HL-60 (cell line): ENCODE measurements around the gene PRDM16.

Experiments
- DNase-seq, 2 experiments: peaks; one replicate each; pipeline ENCODE4 v3.0.0-alpha.2; 2010 to 2020; ENCODE audit warnings: low read depth in 1 of 2, low spot score in 1 of 2
- H3K27ac ChIP-seq: fragments of 250-450 bp; sonication (Bioruptor Pico); replicated peaks from 2 replicates; pipeline ENCODE4 v1.5.1; 2020; ENCODE audit warnings: mild to moderate bottlenecking, moderate library complexity
- H3K27me3 ChIP-seq: fragments of 250-450 bp; sonication (Bioruptor Pico); 2 replicates; pipeline ENCODE4 v1.5.1; 2021; ENCODE audit warnings: mild to moderate bottlenecking, moderate library complexity; ENCODE audit not compliant: insufficient read depth, poor library complexity, severe bottlenecking
- H3K4me3 ChIP-seq: replicated peaks from 2 replicates; pipeline ENCODE4 v1.5.1; 2011; ENCODE audit warnings: mild to moderate bottlenecking, control low read depth, low read length; ENCODE audit not compliant: insufficient read depth
- GABPA ChIP-seq: IDR thresholded peaks from 2 replicates; pipeline ENCODE4 v1.6.1; 2012; ENCODE audit warnings: low read depth
- POLR2AphosphoS5 ChIP-seq: IDR thresholded peaks from 2 replicates; pipeline ENCODE4 v1.6.1; 2012; ENCODE audit warnings: low read depth
- SPI1 ChIP-seq: IDR thresholded peaks from 2 replicates; pipeline ENCODE4 v1.6.1; 2012; ENCODE audit warnings: low read depth, mild to moderate bottlenecking, borderline replicate concordance
- TF ChIP-seq, protein P1 (sequence below): IDR thresholded peaks from one replicate; pipeline ENCODE4 v1.5.1; 2011; ENCODE audit warnings: low read length, control low read depth, inconsistent platforms; ENCODE audit not compliant: insufficient read depth
- TF ChIP-seq, protein P2 (sequence below): IDR thresholded peaks from 2 replicates; pipeline ENCODE4 v1.6.1; 2012; ENCODE audit warnings: low read depth; ENCODE audit not compliant: insufficient replicate concordance

Gene PRDM16

DNA sequence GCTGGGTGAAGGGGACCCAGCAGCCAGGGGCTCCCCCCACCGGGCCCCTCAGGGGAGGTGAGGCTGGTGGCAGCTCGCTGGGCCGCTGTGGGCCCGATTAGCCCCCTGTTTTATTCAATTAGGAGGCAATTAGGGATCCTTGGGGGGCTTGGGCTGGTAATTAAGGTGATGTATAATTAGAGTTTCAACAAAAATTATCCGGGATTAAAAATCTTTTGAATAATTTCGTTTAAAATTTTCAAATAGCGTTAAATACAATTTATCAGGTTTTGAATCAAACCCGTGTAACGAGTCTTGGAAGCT lies 4.1 kb downstream of the PRDM16 start:
- TF ChIP-seq, protein P1, sequence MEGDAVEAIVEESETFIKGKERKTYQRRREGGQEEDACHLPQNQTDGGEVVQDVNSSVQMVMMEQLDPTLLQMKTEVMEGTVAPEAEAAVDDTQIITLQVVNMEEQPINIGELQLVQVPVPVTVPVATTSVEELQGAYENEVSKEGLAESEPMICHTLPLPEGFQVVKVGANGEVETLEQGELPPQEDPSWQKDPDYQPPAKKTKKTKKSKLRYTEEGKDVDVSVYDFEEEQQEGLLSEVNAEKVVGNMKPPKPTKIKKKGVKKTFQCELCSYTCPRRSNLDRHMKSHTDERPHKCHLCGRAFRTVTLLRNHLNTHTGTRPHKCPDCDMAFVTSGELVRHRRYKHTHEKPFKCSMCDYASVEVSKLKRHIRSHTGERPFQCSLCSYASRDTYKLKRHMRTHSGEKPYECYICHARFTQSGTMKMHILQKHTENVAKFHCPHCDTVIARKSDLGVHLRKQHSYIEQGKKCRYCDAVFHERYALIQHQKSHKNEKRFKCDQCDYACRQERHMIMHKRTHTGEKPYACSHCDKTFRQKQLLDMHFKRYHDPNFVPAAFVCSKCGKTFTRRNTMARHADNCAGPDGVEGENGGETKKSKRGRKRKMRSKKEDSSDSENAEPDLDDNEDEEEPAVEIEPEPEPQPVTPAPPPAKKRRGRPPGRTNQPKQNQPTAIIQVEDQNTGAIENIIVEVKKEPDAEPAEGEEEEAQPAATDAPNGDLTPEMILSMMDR: no peak
- TF ChIP-seq, protein P2, sequence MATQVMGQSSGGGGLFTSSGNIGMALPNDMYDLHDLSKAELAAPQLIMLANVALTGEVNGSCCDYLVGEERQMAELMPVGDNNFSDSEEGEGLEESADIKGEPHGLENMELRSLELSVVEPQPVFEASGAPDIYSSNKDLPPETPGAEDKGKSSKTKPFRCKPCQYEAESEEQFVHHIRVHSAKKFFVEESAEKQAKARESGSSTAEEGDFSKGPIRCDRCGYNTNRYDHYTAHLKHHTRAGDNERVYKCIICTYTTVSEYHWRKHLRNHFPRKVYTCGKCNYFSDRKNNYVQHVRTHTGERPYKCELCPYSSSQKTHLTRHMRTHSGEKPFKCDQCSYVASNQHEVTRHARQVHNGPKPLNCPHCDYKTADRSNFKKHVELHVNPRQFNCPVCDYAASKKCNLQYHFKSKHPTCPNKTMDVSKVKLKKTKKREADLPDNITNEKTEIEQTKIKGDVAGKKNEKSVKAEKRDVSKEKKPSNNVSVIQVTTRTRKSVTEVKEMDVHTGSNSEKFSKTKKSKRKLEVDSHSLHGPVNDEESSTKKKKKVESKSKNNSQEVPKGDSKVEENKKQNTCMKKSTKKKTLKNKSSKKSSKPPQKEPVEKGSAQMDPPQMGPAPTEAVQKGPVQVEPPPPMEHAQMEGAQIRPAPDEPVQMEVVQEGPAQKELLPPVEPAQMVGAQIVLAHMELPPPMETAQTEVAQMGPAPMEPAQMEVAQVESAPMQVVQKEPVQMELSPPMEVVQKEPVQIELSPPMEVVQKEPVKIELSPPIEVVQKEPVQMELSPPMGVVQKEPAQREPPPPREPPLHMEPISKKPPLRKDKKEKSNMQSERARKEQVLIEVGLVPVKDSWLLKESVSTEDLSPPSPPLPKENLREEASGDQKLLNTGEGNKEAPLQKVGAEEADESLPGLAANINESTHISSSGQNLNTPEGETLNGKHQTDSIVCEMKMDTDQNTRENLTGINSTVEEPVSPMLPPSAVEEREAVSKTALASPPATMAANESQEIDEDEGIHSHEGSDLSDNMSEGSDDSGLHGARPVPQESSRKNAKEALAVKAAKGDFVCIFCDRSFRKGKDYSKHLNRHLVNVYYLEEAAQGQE: no peak
- no peak overlapping the region for H3K27ac ChIP-seq
- H3K4me3 ChIP-seq: no peak overlapping the region
- DNase-seq: no peak
- H3K27me3 ChIP-seq: peaks cover 49% of the 10 kb centered on the region

- no peak overlapping the region for H3K27ac ChIP-seq
- peaks cover 48% of the 10 kb centered on the region for H3K27me3 ChIP-seq
- TF ChIP-seq GABPA: no peak
- TF ChIP-seq, protein P1: no peak
- TF ChIP-seq POLR2AphosphoS5: no peak
- no peak for TF ChIP-seq SPI1
- TF ChIP-seq, protein P2: no peak
- H3K4me3 ChIP-seq: no peak overlapping the region
- no peak for DNase-seq
These were observed 4.7 kb downstream of the PRDM16 start for GRCh38 chr1:3073489-3074296.

GRCh38 chr1:3074297-3074741 lies 5.3 kb downstream of the PRDM16 start:
- H3K4me3 ChIP-seq: no peak overlapping the region
- no peak for DNase-seq
- TF ChIP-seq, protein P2: no peak
- H3K27me3 ChIP-seq: peaks cover 47% of the 10 kb centered on the region
- H3K27ac ChIP-seq: no peak overlapping the region
